ENCODE data around the gene DOCK6.
A peak's percentile ranks its signal among the peaks of the same experiment; 100 is the strongest.

DOCK6 gene

DNA sequence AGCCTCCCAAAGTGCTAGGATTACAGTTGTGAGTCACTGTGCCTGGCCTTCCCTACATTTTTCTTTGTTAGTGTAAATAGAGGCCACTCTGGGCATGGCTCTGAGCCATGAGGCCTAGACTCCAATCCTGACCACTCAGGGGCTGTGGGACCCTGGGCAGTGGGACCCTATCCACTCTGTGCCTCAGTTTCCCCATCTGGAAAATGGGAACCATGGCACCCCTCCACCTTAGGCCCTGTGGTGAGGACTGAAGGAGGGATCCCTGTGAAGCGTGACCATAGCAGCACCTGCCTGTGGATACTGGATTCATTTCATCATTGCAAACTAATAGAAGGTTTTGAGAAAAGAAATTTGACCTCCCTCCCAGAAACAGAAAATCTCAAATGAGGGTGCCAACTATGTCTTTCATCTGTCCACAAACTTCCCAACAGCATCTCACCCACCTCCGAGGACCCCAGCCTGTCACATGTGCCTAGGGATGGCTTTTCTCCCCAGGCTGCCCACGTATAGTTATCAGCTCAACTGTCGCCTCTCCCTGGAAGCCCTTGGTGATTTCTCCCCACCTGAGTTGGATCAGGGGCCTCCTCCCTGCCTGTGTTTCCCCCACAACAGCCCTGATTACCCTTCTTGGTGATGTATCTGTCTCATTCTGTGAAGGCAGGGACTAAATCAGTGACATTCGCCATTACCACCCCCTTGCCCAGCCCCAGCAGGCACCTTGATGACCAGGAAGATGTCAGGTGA lies 17.3 kb downstream of the DOCK6 start:
- no peak for DNase-seq (ENCODE audit: low read depth, low spot score)

DNA sequence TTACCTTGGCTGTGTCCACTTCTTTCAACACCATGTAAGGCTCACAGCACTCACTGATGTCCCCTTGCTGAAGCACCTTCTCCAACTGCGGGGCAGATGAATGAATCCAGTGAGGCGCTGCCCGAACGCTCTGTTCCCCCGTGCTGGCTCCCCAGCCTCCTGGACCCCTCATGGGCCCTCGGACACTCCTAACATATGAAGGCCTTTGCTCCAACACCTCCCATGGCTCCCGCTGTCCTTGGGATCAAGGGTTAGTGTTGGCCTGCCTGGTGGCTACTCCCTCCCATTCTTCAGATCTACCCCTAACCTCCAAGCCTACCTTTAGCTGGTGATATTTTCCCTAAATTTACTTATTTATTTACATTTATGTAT lies 18.5 kb downstream of the DOCK6 start:
- no peak for DNase-seq (ENCODE audit: low read depth, low spot score)

DNA sequence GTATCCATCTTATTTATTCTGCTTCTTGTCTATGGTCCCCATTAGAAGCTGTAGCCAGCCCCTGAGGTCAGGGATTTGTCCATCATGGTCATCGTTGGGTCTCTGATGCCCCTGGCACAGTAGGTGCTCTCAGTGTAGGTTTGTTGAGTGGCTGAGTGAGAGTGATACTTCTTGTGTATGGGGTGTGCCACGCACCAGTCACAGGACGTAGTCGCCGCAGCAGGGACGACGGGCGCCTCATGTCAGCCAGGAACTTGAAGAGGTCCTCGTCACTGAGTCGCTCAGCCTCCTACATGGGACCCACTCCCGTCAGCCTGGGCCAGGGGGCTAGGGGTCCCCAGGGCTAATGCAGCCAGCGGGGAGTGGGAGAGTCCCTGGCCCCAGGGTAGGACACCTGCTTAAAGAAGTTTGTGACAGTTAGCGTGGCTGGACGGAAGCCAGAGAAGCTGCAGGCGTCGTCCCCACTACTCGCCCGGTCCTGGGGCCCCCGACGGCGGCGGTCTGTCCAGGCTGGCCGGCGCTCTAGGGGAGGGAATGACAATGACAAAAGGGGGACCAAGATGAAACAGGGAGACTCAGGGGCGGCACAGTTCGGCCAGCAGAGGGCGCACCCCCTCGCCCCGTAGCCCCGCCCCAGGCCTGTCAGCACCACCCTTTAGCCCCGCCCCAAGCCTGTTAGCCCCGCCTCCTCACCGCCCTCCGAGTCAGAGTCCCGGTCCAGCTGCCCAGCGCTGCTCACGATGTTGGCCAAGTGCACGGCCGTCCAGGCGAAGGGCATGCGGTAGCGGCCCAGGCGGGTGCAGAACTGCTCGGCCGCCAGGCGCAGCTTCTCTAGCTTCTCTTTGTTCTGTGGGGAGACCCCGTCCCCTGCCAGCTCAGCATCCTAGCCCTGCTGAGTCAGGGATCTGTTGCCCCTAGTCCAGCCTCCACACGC lies 19.2 kb downstream of the DOCK6 start:
- DNase-seq (ENCODE audit: low read depth, low spot score), result peak; percentile 70

DNA sequence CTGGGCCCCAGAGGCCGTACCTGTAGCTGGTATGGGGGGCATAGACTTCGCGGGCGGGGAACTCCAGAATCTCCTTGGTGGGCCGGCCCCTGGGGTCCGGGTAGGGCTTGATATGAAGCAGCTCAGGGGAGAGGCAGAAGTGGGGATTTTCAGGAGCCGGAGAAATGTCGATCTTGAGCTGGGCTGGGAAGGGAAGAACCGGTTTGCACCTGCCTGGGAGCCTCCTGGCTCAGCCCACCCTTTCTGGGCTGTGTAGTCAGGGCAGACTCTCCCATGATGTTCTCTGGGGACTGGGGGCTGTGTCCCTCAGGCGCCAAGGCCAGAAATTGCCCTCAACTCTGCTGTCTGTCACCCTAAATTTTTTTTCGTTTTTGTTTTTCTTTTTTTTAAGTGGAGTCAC lies 20.3 kb downstream of the DOCK6 start:
- no peak for DNase-seq (ENCODE audit: low read depth, low spot score)

DNA sequence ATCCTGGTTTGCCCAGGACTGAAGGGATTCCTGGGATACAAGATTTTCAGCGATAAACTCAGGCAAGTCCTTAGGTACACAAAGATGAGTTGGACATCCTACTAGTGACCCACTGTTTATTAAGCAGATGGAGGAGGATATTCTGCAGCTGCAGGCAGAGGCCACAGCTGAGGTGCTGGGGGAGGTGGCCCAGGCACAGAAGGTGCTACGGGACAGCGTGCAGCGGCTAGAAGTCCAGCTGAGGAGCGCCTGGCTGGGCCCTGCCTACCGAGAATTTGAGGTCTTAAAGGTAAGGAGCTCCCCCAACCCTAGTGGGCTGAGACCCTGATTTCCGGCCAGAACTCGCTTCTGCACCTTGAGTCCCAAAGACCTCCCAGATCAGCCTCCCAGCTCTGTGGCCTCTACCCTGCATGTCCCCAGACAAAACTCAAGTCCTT lies 22.3 kb downstream of the DOCK6 start:
- DNase-seq (ENCODE audit: low read depth, low spot score), result no peak

DNA sequence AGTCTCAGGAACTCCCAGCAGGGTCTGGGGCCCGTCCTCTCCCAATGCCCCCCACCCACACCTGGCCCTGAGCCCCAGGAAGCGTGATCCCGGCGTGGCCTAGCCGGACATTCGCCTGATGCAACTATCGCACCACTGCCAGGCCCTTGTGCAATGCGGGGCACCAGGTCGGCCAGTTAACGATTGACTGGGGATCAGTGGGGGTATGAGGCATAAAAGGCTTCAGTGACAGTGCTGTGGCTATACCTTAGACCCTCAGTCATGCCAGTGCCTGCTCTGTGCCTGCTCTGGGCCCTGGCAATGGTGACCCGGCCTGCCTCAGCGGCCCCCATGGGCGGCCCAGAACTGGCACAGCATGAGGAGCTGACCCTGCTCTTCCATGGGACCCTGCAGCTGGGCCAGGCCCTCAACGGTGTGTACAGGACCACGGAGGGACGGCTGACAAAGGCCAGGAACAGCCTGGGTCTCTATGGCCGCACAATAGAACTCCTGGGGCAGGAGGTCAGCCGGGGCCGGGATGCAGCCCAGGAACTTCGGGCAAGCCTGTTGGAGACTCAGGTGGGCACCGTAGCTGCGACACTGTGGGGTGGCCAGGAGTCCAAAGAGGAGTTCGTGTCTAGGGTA lies 22.8 kb downstream of the DOCK6 start, which contains the start of gene ANGPTL8:
Gene ANGPTL8 (plus strand): TSS at position 243 of the 624 bp plus-strand sequence. CDS start 19 bp downstream, at position 262.
- no peak for DNase-seq (ENCODE audit: low read depth, low spot score)

DNA sequence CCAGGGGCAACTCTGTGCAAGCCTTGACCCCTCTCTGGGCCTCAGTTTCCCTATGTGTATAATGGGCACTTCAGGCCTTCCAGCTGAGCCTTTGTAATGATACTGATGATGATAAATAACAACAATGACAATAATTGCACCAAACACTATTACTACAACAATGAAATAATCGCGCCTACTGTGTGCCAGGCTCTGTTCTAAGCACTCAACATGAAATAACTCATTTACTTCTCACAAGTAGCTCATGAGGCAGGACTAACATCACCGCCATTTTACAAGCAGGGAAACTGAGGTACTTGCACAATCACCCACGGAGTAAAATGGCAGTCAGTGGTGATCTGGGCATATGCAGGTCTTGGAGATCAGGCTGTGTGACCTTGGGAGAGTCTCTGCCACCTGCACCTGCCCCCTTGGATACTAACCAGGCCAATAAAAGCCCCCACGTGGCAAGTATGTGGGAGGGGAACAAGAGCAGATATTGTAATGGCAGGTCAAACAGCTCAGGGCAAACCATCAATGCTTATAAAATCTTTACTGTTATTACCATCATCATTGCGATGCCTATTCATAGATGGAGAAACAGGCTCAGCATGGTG lies 23.4 kb downstream of the DOCK6 start:
- DNase-seq (ENCODE audit: low read depth, low spot score), result no peak

DNA sequence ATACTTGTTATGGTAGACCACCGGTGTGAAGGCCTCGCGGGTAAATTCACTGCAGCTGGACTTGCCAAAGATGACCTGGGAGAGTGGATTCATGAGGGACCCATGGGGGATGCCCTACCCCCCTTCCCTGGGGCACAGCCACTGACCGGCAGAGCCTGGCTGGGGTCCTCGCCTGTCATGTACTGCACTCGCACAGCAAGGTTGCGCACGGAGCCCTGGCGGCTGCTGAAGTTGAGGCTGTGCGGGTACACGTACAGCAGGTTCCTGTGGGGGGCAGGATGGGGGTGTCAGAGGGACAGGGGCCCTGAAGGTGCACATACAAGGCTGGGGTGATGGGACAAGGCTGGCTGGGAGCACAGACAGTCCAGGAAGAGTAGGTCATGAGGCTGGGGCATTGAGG lies 24.3 kb downstream of the DOCK6 start:
- DNase-seq (ENCODE audit: low read depth, low spot score), result no peak

DNA sequence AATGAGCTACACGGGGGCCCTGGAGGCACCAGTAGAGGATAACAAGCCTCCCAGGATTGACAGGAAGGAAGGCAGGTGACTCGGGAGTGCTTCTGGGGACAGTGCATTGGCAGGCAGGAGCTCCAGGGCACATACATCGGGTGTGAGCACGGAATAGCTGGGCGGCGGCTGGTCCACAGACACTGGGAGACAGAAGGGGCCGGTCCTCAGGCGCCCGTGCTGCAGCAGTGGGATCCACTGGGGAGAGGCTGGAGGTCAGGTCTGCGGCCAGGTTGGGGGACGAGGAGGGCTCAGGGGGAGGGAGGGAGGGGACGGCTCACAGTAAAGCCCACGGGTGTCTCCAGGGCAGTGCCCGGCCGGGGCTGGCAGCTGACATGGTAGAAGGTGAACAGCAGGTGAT lies 25.0 kb downstream of the DOCK6 start:
- no peak for DNase-seq (ENCODE audit: low read depth, low spot score)

DNA sequence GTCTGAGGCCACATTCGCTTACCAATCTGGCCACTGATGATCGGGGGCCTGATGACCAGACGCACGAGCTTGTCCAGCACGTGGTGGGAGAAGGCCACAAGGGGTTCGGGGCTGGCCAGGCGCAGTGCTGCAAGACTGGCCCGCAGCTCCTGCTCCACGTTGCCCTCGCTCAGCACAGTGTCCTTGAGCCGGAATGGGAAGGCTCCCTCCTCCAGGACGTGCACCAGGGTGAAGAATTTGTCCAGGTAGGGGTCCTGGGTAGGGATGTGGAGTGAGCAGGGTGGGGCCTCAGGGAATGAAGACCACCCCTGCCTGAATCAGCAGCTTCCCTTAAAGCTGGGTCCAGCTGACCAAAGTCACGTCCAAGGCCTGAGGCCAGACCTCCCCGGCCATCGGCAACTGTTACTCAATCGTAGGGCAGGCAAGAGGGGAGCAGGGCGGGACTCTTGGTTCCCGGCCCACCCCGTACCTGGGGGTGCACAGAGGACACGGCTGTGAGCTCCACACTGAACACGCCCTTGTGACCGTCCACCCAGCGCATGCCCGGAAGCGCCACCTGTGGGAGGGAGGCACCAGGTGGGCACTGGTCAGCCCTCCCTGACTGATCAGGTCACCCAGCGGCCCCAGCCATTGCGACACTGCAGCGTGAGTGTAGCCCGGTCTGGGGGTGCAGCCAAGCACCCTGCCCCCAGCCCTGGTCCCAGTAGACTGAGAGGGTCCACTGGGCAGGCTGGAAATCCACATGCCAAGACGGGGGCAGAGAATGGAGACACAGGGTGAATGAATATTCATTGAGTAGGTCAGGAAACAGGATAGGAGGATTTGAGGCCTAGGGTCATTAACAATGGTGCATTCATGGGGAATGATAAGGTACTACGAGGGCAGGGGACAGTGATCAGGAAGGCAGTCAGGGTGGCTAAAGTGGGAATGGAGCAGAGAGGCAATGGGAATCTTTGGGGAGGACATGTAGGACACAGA lies 25.7 kb downstream of the DOCK6 start:
- no peak for DNase-seq (ENCODE audit: low read depth, low spot score)

DNA sequence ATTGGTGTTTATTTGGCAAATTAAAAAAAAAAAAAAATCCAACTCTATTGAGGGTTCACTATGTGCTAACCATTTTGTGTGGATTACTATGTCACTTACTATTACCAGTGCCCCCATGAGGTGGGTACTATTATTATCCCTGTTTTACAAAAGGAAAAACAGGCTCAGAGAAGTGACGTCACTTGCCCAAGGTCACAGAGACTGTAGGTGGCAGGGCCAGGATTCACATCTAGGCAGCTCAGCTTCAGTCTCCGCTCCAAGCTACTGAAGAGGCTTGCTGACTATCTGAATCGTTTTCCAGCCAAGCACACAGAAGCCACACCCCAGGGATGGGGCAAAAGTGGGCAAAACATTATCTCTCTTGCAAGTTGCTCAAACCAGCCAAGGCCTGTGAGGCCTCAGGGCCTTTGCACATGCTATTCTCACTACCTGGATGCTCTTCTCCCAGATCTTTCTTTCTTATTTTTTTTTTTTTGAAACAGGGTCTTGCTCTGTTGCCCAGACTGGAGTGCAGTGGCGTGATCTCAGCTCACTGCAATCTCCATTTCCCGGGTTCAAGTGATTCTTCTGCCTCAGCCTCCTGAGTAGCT lies 27.7 kb downstream of the DOCK6 start:
- DNase-seq (ENCODE audit: low read depth, low spot score), result no peak

DNA sequence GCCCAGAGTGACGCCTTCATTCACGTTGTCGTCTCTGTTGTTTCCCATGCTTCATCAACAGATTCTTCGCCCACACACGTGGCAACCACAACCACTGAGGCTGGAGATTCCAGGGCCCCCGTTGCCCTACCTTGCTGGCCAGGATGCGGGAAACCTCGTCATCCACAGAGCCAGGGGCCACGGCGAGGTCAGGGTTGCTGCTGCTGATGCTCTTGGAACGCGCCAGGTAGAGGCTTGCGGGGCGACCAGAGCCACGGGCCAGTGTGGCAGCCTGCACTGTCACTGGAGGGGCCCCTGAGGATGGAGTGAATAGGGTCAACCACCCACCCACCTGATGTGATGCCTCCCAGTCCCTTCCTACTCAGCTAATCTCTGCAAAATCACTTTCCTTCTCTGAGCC lies 29.3 kb downstream of the DOCK6 start:
- DNase-seq (ENCODE audit: low read depth, low spot score), result no peak

DNA sequence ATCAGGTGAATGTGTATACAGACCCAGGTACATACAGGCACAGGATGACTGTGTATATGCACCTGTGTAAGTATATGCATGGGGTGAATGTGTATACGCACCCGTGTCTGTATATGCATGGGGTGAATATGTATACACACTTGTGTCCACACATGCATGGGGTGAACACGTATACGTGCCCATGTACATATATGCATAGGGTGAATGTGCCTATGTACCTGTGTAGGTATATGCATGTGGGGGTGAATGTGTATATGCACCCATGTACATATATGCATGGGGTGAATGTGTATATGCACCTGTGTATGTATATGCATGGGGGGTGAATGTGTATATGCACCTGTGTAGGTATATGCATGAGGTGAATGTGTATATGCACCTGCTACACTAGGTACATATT lies 29.8 kb downstream of the DOCK6 start:
- no peak for DNase-seq (ENCODE audit: low read depth, low spot score)

DNA sequence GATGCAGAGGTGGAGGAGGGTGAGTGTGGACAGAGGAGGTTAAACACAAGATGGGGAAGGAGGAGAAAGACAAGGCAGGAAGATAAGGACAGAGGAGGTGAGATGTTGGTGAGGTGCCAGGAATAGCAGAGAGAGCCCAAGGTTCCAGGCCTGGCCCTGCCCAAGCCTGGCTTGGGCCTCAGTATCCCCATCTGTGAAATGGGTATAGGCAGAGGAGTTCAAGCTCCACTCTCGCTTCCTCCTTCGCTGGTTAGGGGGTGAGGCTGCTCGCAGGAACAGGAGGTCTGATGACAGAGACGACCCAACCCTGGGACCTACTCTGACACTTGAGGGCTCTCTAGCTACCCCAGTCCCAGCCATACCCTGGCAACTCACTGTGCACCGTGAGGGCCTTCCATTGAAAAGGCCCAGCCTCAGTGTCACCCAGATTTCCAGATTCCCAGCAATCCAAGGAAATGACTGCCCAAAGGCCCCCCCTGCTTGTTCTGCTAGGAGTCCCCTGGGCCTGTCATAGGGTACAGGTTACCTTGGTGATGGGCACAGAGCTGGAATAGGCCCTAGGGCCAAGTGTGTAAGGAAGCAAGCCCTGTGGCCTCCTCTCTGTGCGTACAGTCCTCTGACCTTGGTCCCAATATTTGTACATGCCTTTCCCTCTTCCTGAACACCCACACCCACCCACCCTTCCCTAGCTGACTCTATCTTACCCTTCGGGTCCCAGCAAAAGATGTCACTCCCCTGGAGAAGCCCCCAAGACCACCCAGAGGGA lies 31.5 kb downstream of the DOCK6 start:
- DNase-seq (ENCODE audit: low read depth, low spot score), result no peak

DNA sequence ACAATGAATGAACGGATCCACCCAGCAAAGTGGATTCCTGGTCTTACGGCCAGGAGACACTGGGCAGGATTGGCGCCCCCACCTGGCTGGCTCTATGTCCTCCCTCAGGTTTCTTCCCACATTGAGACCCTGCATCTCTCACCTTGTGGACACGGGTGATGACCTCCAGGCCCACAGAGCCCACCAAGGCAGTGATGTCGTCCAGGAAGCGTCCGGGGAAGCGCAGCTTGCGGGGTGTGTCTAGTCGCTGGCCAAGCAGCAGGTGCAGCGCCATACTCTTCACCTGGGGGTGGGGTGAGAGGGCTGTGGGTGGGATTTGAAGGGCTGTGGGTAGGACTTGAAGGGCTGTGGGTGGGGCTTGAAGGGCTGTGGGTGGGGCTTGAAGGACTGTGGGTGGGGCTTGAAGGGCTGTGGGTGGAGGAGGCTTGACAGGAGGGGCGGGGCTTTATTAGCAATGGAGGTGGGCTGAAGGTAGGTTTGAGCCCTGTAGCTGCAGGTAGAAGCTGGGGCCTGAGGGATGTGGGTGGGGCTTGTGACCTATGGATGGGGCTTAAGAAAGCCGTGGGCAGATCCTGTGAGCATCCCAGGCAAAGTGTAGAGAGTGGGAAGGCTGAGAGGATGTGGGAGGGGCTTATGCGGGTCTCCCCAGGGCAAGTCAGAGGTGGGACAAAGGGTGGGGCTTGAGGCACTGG lies 35.0 kb downstream of the DOCK6 start:
- no peak for DNase-seq (ENCODE audit: low read depth, low spot score)

DNA sequence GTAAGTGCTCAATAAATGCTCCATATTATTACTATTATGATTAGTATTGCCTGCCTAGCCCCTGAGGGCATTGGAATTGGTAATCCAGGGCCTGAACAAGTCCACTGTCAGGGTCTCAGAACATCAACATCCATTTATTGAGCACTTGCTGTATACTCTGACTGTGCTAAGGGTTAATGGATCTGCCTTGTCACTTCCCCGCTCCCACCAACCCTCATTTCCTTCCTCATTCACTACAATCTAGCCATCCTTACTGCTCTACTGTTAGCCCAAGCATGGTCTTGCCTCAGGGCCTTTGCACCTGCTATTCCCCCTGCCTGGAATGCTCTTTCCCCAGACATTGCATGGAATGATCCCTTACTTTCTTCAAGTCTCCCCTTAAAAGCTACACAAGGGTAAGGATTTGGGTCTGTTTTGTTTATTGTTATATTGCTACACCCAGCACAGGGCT lies 35.6 kb downstream of the DOCK6 start:
- DNase-seq (ENCODE audit: low read depth, low spot score), result no peak

DNA sequence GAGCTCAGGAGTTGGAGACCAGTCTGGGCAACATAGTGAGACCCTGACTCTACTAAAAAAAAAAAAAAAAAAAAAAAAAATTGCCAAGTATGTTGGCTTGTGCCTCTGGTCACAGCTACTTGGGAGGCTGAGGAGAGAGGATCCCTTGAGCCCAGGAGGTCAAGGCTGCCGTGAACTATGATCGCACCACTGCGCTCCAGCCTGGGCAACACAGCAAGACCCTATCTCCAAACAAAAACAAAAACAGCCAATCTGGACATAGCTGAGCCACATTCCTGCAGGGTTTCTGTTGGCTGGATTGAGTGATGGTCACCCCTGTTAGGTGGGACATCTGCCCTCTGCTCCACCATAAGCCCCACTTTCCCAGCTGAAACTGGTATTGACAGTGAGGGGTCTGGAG lies 36.5 kb downstream of the DOCK6 start:
- no peak for DNase-seq (ENCODE audit: low read depth, low spot score)

DNA sequence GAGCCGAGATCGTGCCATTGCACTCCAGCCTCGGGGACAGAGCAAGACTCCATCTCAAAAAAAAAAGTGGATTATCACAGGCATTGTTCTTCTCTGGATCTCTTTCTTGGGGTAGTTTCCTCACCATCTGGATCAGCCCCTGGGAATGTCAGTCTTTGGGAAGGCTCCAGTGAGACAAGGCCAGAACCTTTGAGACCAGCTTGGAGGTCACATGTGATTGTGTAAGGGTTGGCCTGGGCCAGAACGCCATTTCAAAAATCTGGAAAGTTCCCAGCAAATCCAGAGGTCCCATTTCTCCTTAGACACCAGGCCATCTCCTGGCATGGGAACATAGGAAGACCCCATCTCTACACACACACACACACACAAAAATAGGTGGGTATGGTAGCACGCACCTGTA lies 37.2 kb downstream of the DOCK6 start:
- no peak for DNase-seq (ENCODE audit: low read depth, low spot score)

DNA sequence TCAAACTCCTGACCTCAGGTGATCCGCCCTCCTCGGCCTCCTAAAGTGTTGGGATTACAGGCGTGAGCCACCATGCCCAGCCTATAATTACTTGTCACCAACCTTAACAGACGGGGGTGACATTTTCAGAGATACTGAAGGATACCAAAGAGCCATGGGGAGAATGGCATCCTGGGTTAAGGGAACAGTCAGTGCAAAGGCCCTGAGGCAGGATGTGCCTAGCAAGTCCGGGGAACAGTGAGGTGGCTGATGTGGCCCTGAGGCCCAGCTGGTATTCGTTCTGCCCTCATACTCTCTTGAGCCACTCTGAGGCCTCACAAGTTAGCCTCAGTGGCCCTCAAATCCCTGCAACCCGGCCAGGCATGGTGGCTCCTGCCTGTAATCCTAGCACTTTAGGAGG lies 37.9 kb downstream of the DOCK6 start:
- no peak for DNase-seq (ENCODE audit: low read depth, low spot score)

Data from activated CD4-positive, CD25-positive, alpha-beta regulatory T cell treated with anti-CD3 and anti-CD28 coated beads, Interleukin-2, amount 50 U/mL, for 16 hours (primary cell).